A549 treated with Mapracorat at 1 μM for 4 hours (cell line): ENCODE results near the gene KCNMB3. TPM values are rescaled to one million over a fixed set of nuclear protein-coding genes. Genes with fewer than 3 reads are reported as not detected.

Experiments used
- total RNA-seq: library from RNA; stranded (reverse); fragments of 200-300 nt; extraction: Qiagen RNA extraction; gene quantifications from 5 replicates; pipeline ENCODE4 v1.2.3, GENCODE V29; 2022

The KCNMB3 gene, protein sequence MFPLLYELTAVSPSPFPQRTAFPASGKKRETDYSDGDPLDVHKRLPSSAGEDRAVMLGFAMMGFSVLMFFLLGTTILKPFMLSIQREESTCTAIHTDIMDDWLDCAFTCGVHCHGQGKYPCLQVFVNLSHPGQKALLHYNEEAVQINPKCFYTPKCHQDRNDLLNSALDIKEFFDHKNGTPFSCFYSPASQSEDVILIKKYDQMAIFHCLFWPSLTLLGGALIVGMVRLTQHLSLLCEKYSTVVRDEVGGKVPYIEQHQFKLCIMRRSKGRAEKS
- total RNA-seq: 0.88 to 2.0 TPM (median 1.5 TPM) in 5 replicates

DNA sequence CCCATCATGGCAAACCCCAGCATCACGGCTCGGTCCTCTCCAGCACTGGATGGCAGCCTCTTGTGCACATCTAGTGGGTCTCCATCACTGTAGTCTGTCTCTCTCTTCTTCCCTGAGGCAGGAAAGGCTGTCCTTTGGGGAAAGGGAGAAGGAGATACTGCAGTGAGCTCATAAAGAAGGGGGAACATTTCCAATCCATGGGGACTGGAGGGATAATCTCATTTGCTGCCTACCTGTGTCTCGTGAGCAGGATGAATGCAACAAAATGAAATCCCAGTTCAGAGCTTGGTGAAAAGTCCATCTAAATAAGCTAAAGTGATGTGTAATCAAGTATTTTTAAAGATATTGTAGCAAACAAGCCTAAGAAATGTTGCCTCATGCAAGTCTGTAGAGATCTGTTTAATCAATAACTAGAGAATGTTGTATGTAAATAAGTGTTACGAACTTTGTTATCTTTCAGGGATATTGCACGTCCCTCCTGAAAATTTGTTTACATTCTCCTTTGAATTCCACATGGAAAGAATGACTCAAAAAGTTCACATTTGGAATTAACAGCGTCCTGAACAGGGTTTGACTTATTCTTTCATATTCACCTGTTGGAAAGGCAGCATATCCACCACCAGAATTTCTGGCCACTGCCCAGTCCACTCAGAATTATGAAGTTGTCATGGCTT lies at the start of gene KCNMB3:
TSS of gene KCNMB3 (minus strand) at position 312 of the 674 bp plus-strand sequence. CDS start at position 188, 124 bp downstream.

Other genes with a start within 250 kb of the KCNMB3 start
- gene ZMAT3, start 179.3 kb downstream of the KCNMB3 start, total RNA-seq: 5.6 to 8.1 TPM (median 6.7 TPM) in 5 replicates
- 4.7 to 8.1 TPM (median 6.7 TPM) in 5 replicates for gene PIK3CA, start 102.8 kb downstream of the KCNMB3 start, total RNA-seq
- gene ZNF639, start 71.9 kb upstream of the KCNMB3 start, total RNA-seq: 19.4 to 26.6 TPM (median 21.2 TPM) in 5 replicates
- 15.7 to 21.6 TPM (median 19.1 TPM) in 5 replicates for gene MFN1, start 96.6 kb upstream of the KCNMB3 start, total RNA-seq
- 10.6 to 18.9 TPM (median 16.3 TPM) in 5 replicates for gene GNB4, start 200.4 kb upstream of the KCNMB3 start, total RNA-seq